ENCODE results near the gene RBM38.

The RBM38 gene

DNA sequence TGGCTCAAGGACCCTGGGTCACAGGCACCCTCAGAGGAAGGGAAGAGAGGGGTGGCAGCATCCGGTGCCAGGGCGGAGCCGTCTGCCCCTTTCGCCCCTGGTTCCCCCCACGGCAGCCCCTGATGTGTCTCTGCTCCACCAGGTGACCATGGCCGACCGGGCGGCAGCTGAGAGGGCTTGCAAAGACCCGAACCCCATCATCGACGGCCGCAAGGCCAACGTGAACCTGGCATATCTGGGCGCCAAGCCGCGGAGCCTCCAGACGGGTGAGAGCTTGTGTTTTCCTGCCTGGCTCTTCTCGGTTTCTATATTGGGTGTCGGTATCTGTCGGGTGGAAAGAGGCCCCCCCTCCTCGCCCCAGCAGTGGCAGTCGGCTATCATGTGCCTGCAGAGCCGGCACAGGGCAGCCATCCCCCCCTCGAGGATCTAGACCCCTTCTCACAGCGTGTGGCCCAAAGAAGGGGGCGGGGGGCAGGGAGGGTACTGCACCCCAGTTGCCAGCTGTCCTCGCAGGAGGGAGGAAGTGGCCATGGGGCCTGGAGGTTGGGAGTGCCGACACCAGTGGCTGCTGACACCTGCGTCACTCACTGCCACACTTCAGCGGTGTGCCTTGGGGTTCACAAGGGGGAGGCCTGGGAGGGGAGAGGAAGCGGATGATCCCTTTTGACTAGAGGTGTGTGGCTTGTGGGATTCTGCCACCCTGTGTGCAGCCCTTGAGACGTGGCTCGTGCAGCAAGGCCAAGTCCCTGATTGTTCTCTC lies 1.5 kb downstream of the RBM38 start:
- no peak for DNase-seq

DNA sequence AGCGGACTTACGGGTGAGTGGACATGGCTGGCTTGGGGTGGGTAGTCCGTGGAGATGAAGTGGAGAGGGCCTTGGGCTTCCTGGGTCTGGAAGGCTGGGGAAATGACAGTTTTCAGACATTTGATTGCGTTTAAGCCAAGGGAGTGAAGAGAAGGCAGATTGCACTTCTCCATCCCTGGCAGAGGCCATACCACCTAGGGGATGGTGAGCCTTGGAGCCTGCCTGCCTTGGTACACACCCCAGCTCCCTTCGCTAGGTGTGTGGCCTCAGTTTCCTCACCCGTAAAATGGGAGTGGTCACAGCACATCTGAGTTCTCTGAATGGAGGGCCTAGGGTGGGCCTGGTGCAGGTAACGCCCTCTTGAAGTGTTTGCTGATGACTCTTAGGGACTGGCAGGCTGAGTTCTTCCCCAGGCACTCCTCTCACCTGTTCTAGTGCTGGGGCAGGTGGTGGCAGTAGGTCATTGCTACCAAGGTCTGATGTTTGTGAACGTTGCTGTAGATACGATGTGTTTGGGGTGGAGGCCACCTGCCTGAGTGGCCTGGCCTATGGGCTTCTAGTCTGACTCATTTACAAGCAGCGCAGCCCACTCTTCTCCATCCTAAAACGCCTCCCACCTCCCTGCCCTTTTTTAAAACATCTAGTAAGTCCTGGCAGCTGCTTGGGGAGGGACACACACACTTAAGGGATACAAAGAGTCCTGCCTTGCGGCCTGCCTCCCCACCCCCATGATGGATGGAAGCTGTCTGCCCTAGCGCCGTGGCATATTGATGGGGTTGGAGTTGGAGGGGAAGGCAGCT lies 2.3 kb downstream of the RBM38 start:
- DNase-seq = no peak

- no peak for DNase-seq
These were observed 3.2 kb downstream of the RBM38 start for GRCh38 chr20:57394121-57395082.

GRCh38 chr20:57395111-57395966 lies 4.1 kb downstream of the RBM38 start:
- no peak for DNase-seq

DNA sequence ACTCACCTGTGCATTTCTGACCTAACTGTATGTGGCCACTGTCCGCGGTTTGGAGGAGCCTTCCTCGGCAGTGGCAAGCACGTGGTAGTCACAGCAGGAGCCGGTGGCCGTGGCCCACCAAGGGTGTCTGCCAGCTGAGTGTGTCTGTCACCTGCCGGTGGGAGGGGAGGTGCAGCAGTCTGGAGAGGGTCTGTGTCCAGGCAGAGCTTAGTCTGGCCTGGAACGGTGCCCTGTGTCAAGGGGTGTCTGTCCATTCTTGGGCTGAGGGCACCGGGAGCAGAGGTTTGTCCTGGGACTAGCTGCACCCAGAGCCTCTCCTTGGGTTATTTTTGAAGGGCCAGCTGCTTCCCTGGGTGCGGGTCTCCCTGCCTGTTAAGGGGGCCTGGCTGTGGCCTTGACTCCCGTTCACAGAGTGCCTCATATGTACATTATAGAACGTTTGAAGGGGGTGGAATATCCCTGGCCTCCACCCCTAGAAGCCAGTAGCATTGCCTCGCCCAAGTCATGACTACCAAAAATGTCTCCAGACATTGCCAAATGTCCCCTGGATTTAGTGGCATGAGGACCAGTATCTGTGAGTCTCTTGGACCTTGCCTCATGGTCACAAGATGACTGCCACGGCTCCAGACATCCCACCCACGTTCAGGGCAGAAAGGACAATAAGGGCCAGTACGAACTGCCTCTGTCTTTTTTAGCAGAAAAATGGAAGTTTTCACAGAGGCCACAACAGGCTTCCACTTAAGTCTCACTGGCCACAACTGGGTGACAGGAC lies 5.2 kb downstream of the RBM38 start:
- DNase-seq = no peak

GRCh38 chr20:57396984-57397692 lies 5.9 kb downstream of the RBM38 start:
- DNase-seq = no peak

GRCh38 chr20:57397693-57398108 lies 6.5 kb downstream of the RBM38 start:
- no peak for DNase-seq

- DNase-seq = no peak
These were observed 7.1 kb downstream of the RBM38 start for GRCh38 chr20:57398231-57398821.

GRCh38 chr20:57398901-57399535 lies 7.8 kb downstream of the RBM38 start:
- DNase-seq = no peak

DNA sequence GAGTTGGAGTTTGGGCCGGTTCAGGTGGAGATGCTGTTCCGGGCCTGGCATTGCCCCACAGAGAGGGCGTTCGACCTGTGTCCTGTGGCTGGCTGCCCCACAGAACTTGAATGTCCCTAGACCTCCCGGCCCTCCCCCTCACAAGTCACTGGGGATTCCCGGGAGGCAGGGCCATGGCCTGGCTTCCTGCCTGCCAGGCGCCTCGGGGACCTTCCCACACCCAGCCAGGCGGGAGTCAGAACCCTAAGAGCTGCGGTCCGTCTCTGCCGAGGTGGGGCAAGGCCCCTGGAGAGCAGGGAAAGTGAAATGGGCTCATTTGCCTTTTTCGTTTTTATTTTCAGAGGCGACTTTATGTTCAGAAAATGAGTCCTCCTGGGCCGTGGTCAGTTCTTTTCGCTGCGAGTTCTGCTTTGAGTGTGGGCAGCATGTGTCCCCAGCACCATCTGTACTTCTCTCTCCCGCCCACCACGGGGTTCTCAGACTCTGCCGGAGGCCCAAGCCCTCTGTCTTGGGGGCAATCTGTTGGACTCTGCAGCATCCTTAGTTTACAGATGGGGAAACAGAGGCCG lies 8.5 kb downstream of the RBM38 start:
- peak; percentile 41 for DNase-seq

GRCh38 chr20:57400231-57400701 lies 9.1 kb downstream of the RBM38 start:
- DNase-seq = no peak

DNA sequence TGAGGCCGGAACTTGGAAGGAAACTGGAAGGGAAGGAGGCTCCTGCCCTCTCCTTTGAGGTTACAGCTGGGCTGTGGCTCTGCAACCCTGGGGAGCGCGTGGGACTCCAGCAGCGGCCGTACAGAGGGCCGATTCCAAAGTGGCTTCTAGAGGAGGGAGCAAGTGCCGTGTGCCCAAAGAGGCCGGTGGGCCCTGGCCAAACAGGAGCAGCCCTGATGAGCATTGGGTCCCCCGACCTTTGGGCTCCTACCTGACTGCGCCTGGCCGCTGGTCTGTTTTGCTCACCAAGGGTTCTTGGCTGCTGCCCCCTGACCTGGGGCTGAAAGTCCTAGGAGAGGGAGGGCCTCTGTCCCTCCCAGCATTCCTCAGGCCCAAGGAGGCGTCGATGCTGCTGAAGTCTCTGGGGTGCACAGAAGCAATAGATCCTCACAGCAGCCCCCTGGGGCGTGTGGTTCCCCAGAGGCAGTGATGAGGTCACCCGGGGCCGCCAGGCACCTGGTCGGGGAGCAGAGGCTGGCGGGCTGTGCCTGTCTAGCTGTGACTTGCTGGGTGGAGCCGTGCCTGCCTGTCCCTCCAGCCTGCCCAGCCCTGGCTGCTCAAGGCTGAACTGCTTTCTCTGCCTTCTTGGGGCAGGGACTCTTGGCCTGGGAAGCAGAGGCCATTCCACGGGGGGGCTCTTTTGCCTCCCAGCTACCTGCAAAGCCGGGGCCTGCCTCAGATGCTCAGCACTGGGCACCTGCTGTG lies 9.8 kb downstream of the RBM38 start:
- no peak for DNase-seq

GRCh38 chr20:57401565-57401918 lies 10.3 kb downstream of the RBM38 start:
- DNase-seq = no peak

DNA sequence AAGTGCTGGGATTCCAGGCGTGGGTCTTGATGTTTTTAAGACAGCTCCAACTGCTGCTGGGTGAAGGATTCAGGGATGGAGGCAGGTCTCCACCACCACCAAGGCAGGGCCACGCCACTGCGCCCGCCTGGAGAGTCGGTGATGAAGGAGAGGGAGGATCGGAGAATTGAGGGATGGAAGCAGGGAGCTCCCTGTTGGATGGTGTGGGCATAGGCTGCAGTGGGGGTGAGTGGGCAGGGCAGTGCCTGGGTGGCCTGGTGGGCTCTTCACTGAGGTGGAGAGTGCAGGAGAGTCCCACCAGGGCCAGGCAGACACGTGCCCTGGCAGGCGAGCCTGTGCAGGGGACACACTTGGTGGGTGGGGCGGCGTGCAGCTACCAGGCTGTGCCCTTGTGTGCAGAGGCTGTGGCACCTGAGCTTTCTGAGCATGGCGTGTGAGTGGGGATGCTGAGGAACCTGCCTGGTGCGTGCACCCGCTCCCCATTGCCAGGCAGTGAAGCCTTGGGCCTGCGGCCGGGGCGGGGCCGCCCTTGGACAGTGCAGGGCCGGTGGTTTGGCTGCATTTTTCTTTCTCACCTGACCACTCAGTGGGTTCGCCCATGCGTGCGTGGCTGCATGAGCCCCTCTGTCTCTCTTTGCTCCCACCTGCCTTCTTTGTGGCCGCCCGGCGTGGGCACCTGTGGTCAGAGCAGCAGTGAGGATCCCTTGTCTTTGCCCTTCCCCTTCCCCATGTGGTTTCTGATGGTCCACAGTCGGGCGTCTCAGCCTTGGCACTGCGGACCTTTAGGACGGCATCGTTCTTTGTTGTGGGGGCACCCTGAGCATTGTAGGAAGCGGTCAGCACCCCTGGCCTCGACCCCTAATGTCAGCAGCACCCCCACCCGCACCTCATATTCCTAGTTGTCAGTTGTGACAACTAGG lies 11.3 kb downstream of the RBM38 start:
- no peak for DNase-seq

DNA sequence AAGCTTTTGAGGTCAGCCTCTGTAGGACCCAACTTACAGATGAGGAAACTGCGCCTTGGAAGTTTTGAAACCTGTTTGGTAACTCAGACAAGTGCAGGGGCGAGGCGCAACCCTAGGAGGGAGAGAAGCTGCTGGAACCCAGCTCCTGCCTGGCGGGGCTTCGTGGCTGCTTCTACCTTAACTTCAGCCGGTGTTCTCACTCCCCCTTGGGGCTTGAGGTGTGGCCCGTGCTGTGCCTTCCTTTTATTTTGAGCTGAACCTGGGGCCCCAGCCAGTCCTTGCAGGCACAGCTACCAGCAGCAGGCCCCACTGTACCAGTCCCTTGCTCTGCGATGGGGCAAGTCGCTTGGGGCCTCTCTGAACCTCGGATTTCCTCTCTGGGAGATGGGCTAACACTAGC lies 12.0 kb downstream of the RBM38 start:
- DNase-seq = no peak

DNA sequence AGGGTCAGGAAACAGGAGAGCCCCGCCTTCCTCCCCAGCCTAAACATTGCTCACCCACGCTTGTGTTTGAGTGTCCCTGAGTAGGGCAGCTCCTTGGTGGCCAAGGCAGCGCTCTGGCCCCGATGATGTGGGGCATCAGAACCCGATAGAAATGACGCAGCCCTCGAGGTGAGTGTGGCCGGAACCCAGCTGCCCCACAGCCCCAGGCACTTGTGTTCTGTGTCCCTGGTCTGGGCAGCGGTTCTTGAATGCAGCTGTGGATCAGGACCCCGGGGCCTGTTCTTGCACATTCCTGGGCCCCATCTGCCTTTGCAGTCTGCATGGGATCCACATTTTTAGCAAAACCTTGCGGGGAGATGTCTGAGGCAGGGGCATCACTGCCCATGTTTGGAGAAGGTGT lies 12.8 kb downstream of the RBM38 start:
- no peak for DNase-seq

DNA sequence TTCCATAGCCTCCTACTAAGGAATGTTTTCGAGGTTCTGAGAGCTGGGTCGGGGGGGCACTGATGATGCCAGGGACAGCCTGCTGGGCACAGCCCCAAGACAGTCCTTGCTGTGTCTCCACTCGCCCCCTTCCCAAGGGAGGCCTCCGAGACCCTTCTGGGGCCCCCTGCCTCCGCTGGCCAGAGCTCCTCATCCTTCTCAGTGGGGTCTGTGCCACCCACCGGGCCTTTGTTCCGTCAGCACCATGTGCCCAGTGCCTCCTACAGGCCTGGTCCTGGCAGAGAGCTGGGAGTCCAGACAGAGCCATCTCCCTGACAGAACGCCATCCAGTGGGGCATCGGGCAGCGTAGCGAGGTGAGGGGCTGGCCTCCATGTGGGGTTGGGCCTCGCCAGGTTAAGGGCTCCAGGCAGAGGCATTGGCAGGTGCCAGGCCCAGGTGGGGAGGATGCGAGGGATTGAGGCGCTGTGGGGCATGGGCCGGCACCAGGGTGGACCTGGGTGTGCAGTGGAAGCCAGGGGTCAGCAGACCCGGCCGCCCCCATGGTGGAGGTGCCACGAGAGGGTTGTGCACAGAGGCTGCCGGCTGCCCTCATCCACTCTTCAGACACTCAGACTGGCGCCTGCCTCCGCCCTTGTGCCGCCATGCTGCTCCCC lies 13.3 kb downstream of the RBM38 start:
- DNase-seq = no peak
